Neural progenitor cell (in vitro differentiated cells): ENCODE results near the gene GNAI2. TPM values are rescaled to one million over a fixed set of nuclear protein-coding genes. Genes with fewer than 3 reads are reported as not detected.

Source experiments
- DNase-seq: peaks from one replicate; pipeline ENCODE4 v3.0.0-alpha.2; 2016; ENCODE audit warnings: low spot score
- H2AFZ ChIP-seq: fragments of 200-600 bp; sonication (generic); replicated peaks from 2 replicates; pipeline ENCODE4 v1.6.1; 2016; ENCODE audit warnings: antibody characterized with exemption
- H3F3A ChIP-seq: fragments of 200-600 bp; sonication (generic); 2 replicates; pipeline ENCODE4 v1.6.1; 2016; ENCODE audit warnings: antibody characterized with exemption, low read depth
- H3K27ac ChIP-seq: fragments of 200-600 bp; sonication (generic); 2 replicates; pipeline ENCODE4 v1.5.1; 2016; ENCODE audit warnings: mild to moderate bottlenecking
- H3K27me3 ChIP-seq: fragments of 200-600 bp; sonication (generic); 2 replicates; pipeline ENCODE4 v1.6.1; 2016; ENCODE audit warnings: mild to moderate bottlenecking, moderate library complexity
- H3K36me3 ChIP-seq: fragments of 200-600 bp; sonication (generic); 2 replicates; pipeline ENCODE4 v1.5.1; 2016
- H3K4me1 ChIP-seq: fragments of 200-600 bp; sonication (generic); 2 replicates; pipeline ENCODE4 v1.6.1; 2016; ENCODE audit warnings: mixed run types
- H3K4me2 ChIP-seq: fragments of 200-600 bp; sonication (generic); 2 replicates; pipeline ENCODE4 v1.6.1; 2016
- H3K4me3 ChIP-seq: fragments of 200-600 bp; sonication (generic); 2 replicates; pipeline ENCODE4 v1.5.1; 2016
- H3K79me2 ChIP-seq: fragments of 200-600 bp; sonication (generic); 2 replicates; pipeline ENCODE4 v1.6.1; 2016; ENCODE audit warnings: low read depth
- H3K9ac ChIP-seq: fragments of 200-600 bp; sonication (generic); 2 replicates; pipeline ENCODE4 v1.6.1; 2016
- H3K9me3 ChIP-seq: fragments of 200-600 bp; sonication (generic); 2 replicates; pipeline ENCODE4 v1.5.1; 2016; ENCODE audit warnings: low read depth
- H4K20me1 ChIP-seq: fragments of 200-600 bp; sonication (generic); 2 replicates; pipeline ENCODE4 v1.6.1; 2016; ENCODE audit warnings: low read depth
- H3K27ac Mint-ChIP-seq: 3 replicates; pipeline ENCODE4 v1.8.0; 2021; ENCODE audit warnings: mixed read lengths
- H3K27me3 Mint-ChIP-seq: 2 replicates; pipeline ENCODE4 v1.8.0; 2022; ENCODE audit warnings: low read depth, mild to moderate bottlenecking, inconsistent platforms, moderate library complexity, mixed read lengths; ENCODE audit not compliant: insufficient read depth
- H3K36me3 Mint-ChIP-seq: 3 replicates; pipeline ENCODE4 v1.8.0; 2021; ENCODE audit warnings: mixed read lengths
- H3K4me1 Mint-ChIP-seq: 3 replicates; pipeline ENCODE4 v1.8.0; 2021; ENCODE audit warnings: mixed read lengths
- H3K4me3 Mint-ChIP-seq: 3 replicates; pipeline ENCODE4 v1.8.0; 2021; ENCODE audit warnings: mild to moderate bottlenecking, moderate library complexity, mixed read lengths
- H3K9me3 Mint-ChIP-seq: 3 replicates; pipeline ENCODE4 v1.8.0; 2020; ENCODE audit warnings: mixed read lengths
- EZH2 ChIP-seq: fragments of 200-600 bp; sonication (generic); IDR thresholded peaks from 2 replicates; pipeline ENCODE4 v1.6.1; 2017; ENCODE audit warnings: antibody characterized with exemption, mild to moderate bottlenecking, moderate library complexity
- EZH2phosphoT487 ChIP-seq: fragments of 200-600 bp; sonication (generic); IDR thresholded peaks from 2 replicates; pipeline ENCODE4 v1.6.1; 2017; ENCODE audit warnings: antibody characterized with exemption
- total RNA-seq: library from RNA; depleted of rRNA; stranded (reverse); fragments of >200 nt; gene quantifications from 2 replicates; pipeline ENCODE4 v1.2.3, GENCODE V29; 2015; ENCODE audit warnings: low replicate concordance
- TF ChIP-seq, protein P1 (sequence below): fragments of 200-600 bp; sonication (generic); IDR thresholded peaks from 2 replicates; pipeline ENCODE4 v1.5.1; 2017; ENCODE audit warnings: antibody characterized with exemption, mild to moderate bottlenecking

GNAI2 gene
- total RNA-seq, 1 donor from 2014 or later = 249 TPM

DNA sequence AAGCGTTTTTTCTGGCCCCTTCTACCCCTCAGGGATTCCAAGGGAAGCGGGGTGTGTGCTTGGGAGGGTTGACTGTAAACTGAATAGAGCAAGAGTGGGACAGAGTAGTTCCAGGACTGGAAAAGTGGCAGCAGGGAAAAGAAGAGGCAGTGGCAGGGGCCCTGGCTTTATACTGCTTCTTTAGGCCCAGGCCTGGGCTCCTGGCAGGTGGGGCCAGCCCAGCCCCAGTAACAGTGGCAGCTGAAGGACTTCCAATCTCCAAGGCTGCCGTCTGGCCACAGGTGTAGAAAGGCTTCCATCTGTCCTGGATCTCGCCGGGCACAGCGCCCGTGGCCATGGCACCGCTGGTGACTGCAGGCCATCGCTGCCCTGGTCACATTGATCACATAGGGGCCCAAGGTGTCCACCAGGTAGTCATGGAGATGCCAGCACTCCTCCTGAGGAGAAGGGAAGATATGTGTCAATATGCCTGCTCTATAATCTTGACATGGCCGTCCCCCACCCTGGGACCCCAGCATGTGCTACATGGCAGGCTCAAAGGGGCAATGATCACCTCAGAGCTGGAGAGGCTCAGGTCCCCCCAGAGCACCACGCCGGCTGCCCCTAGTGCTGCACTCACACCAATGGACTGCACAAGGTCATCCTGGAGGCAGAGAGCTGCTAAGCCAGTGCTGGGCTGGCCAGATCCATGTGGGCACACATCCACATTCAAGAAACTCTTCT is 57.2 kb downstream of the GNAI2 start:
- Mint-ChIP-seq H3K4me1 (peaks cover 16% of the 10 kb centered on the region), H3K9me3 (no peaks in the 10 kb centered on the region), H3K27me3 (peaks cover 12% of the 10 kb centered on the region), H3K27ac (peak overlapping the region; percentile 92), H3K36me3 (peaks cover 1% of the 10 kb centered on the region), H3K4me3 (peak overlapping the region; percentile 87)
- H3K9me3 ChIP-seq = no peaks in the 10 kb centered on the region
- no peaks in the 10 kb centered on the region for H3K36me3 ChIP-seq
- no peak overlapping the region for H3K9ac ChIP-seq
- peaks cover 12% of the 10 kb centered on the region for H3K79me2 ChIP-seq
- H3K4me1 ChIP-seq = peaks cover 13% of the 10 kb centered on the region
- H2AFZ ChIP-seq = no peak overlapping the region
- peak; percentile 1 for DNase-seq
- H3F3A ChIP-seq = no peaks in the 10 kb centered on the region
- peak overlapping the region; percentile 77 for H3K4me3 ChIP-seq
- TF ChIP-seq EZH2phosphoT487 (no peak), EZH2 (no peak)
- TF ChIP-seq, protein P1, sequence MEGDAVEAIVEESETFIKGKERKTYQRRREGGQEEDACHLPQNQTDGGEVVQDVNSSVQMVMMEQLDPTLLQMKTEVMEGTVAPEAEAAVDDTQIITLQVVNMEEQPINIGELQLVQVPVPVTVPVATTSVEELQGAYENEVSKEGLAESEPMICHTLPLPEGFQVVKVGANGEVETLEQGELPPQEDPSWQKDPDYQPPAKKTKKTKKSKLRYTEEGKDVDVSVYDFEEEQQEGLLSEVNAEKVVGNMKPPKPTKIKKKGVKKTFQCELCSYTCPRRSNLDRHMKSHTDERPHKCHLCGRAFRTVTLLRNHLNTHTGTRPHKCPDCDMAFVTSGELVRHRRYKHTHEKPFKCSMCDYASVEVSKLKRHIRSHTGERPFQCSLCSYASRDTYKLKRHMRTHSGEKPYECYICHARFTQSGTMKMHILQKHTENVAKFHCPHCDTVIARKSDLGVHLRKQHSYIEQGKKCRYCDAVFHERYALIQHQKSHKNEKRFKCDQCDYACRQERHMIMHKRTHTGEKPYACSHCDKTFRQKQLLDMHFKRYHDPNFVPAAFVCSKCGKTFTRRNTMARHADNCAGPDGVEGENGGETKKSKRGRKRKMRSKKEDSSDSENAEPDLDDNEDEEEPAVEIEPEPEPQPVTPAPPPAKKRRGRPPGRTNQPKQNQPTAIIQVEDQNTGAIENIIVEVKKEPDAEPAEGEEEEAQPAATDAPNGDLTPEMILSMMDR = no peak
- no peaks in the 10 kb centered on the region for H3K27me3 ChIP-seq
- peaks cover under 1% of the 10 kb centered on the region for H4K20me1 ChIP-seq
- peak overlapping the region; percentile 74 for H3K4me2 ChIP-seq
- no peak overlapping the region for H3K27ac ChIP-seq

DNA sequence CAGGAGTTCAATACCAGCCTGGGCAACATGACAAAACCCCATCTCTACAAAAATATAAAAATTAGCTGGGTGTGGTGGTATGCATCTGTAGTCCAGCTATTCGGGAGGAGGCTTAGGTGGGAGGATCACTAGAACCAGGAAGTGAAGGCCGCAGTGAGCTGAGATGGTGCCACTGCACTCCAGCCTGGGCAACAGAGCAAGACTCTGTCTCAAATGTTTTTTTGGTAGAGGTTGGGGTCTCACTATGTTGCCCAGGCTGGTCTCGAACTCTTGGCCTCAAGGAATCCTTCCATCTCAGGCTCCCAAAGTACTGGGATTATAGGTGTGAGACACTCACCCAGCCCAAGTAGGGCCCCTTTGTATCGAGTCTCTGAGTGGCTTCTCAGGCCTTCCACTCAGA is 58.1 kb downstream of the GNAI2 start:
- no peaks in the 10 kb centered on the region for H3K9me3 Mint-ChIP-seq
- Histone ChIP-seq H3F3A (no peaks in the 10 kb centered on the region), H3K4me3 (no peak overlapping the region), H3K27ac (no peak overlapping the region), H3K9me3 (no peaks in the 10 kb centered on the region), H3K9ac (no peak overlapping the region), H4K20me1 (peaks cover 6% of the 10 kb centered on the region), H3K36me3 (no peaks in the 10 kb centered on the region), H3K4me2 (no peak overlapping the region), H3K79me2 (peaks cover 12% of the 10 kb centered on the region), H3K4me1 (peaks cover 18% of the 10 kb centered on the region), H2AFZ (no peak overlapping the region), H3K27me3 (no peaks in the 10 kb centered on the region)
- TF ChIP-seq, protein P1 = no peak
- TF ChIP-seq EZH2phosphoT487 (no peak), EZH2 (no peak)
- H3K27ac Mint-ChIP-seq = no peak overlapping the region
- peaks cover 19% of the 10 kb centered on the region for H3K4me1 Mint-ChIP-seq
- no peak overlapping the region for H3K4me3 Mint-ChIP-seq
- peaks cover 10% of the 10 kb centered on the region for H3K27me3 Mint-ChIP-seq
- H3K36me3 Mint-ChIP-seq = peaks cover 1% of the 10 kb centered on the region
- DNase-seq = no peak

- H3K27me3 Mint-ChIP-seq = peaks cover 12% of the 10 kb centered on the region
- peaks cover 1% of the 10 kb centered on the region for H3K36me3 Mint-ChIP-seq
- Histone ChIP-seq H3F3A (no peaks in the 10 kb centered on the region), H4K20me1 (peaks cover 6% of the 10 kb centered on the region), H2AFZ (no peak overlapping the region), H3K4me3 (no peak overlapping the region), H3K27me3 (no peaks in the 10 kb centered on the region), H3K9me3 (no peaks in the 10 kb centered on the region), H3K36me3 (no peaks in the 10 kb centered on the region), H3K27ac (no peak overlapping the region), H3K4me2 (no peak overlapping the region), H3K79me2 (peaks cover 12% of the 10 kb centered on the region), H3K9ac (no peak overlapping the region), H3K4me1 (peaks cover 18% of the 10 kb centered on the region)
- no peak overlapping the region for H3K4me3 Mint-ChIP-seq
- TF ChIP-seq, protein P1 = no peak
- TF ChIP-seq EZH2 (no peak), EZH2phosphoT487 (no peak)
- H3K4me1 Mint-ChIP-seq = peaks cover 24% of the 10 kb centered on the region
- H3K9me3 Mint-ChIP-seq = no peaks in the 10 kb centered on the region
- DNase-seq = peak; percentile 1
- H3K27ac Mint-ChIP-seq = no peak overlapping the region
Observed at GRCh38 chr3:50294492-50295403, 58.7 kb downstream of the GNAI2 start.
